ENCODE data around the gene GEMIN5. TPM values are rescaled to one million over a fixed set of nuclear protein-coding genes. Genes with fewer than 3 reads are reported as not detected.
A peak's percentile ranks its signal among the peaks of the same experiment; 100 is the strongest.

Gene GEMIN5
- total and polyA plus RNA-seq, 2 of the 4 experiments (the other 2 are of a cell fraction) = 9.0 to 31.5 TPM

GRCh38 chr5:154970759-154971158 is 32.7 kb upstream of the GEMIN5 start:
- in situ Hi-C loops (cut with MboI; ENCODE audit: low sequenced_read_pairs) (loop anchor here (10.0 kb wide), 1 partner anchor 1854 kb away; no protein-coding TSS in a partner anchor), intact Hi-C loops (cut with micrococcal nuclease) (loop anchor here (10.0 kb wide), 1 partner anchor 1854 kb away; no protein-coding TSS in a partner anchor), dilution Hi-C loops (cut with HindIII; ENCODE audit: low sequenced_read_pairs, unreplicated experiment) (no loop called here)
- Histone ChIP-seq H3K4me2 (ENCODE audit: low read depth, low read length) (no peak overlapping the region), H2AFZ (replicated peaks; ENCODE audit: low read length, poor library complexity) (no peak overlapping the region), H3K14ac (replicated peaks; ENCODE audit: low read depth, low read length) (no peak overlapping the region), H3K4me3 (ENCODE audit: insufficient read depth, low read depth, low read length) (no peak overlapping the region), H4K91ac (ENCODE audit: insufficient read depth, low read depth, low read length) (no peak overlapping the region), H3K4ac (ENCODE audit: low read depth, low read length) (no peak overlapping the region), H4K8ac (ENCODE audit: low read depth in 2 of 2, low read length in 2 of 2) (no peak overlapping the region), H3K9me3 (ENCODE audit: control insufficient read depth, insufficient read depth, low read length) (no peaks in the 10 kb centered on the region; the same call in 1 of the 2 replicates), H2BK5ac (ENCODE audit: low read depth, low read length, poor library complexity, severe bottlenecking) (no peak overlapping the region), H2BK120ac (ENCODE audit: low read depth, low read length) (no peak overlapping the region), H4K5ac (ENCODE audit: low read depth, low read length) (no peak overlapping the region), H3K27me3 (ENCODE audit: control insufficient read depth, insufficient read depth, low read length) (no peaks in the 10 kb centered on the region), H2AK9ac (replicated peaks; ENCODE audit: low read depth, low read length, poor library complexity) (no peak overlapping the region), H3K56ac (ENCODE audit: extremely low read depth, insufficient read depth, low read length) (no peak overlapping the region), H3K79me1 (ENCODE audit: low read depth in 1 of 2, low read length in 2 of 2) (0 out of 4 replicates have a peak, but pooled peaks cover 6 to 7% of the 10 kb centered on the region in 2 experiments), H3K4me1 (ENCODE audit: control insufficient read depth, insufficient read depth, low read length) (peaks cover 1% of the 10 kb centered on the region; the same call in 1 of the 2 replicates), H3K18ac (ENCODE audit: low read depth, low read length) (no peak overlapping the region), H3K23ac (ENCODE audit: low read depth, low read length) (no peak overlapping the region), H3K27ac (ENCODE audit: insufficient read depth, low read length) (no peak overlapping the region), H3K9me1 (ENCODE audit: insufficient read depth, low read length) (no peaks in the 10 kb centered on the region), H3K9ac (ENCODE audit: low read depth, low read length) (no peak overlapping the region), H3K36me3 (ENCODE audit: control insufficient read depth, insufficient read depth, low read length) (peaks cover 4% of the 10 kb centered on the region), H2BK20ac (ENCODE audit: low read depth, low read length) (no peak overlapping the region), H2BK15ac (ENCODE audit: low read depth, low read length) (no peak overlapping the region), H2AK5ac (ENCODE audit: low read depth, low read length) (no peak overlapping the region), H4K20me1 (ENCODE audit: insufficient read depth, low read length) (no peaks in the 10 kb centered on the region)
- no TSS peak for BruUV-seq (replicated peaks)
- ATAC-seq (ENCODE audit: low read depth) = peak; percentile 46; the same call in 1 of the 2 replicates
- DNase-seq = peak; percentile 52
- TF ChIP-seq USF2 (IDR thresholded peaks at IDR 0.05; ENCODE audit: low read depth, low read length) (no peak), MXI1 (IDR thresholded peaks at IDR 0.05; ENCODE audit: borderline replicate concordance, low read depth, low read length) (peak; percentile 62; the same call in 1 of the 2 replicates)
- CTCF ChIA-PET = no interaction called here
- POLR2A ChIA-PET (ENCODE audit: unreplicated experiment) = no interaction called here

All from IMR-90 (cell line).